ENCODE data around the gene GLRX5.

Gene GLRX5

GRCh38 chr14:95518045-95518751, 16.7 kb upstream of the GLRX5 start:
- DNase-seq: no peak

- DNase-seq: no peak
These were observed 15.2 kb upstream of the GLRX5 start for GRCh38 chr14:95519699-95520098.

- no peak for DNase-seq
These were observed 14.5 kb upstream of the GLRX5 start for GRCh38 chr14:95520346-95520745.

GRCh38 chr14:95521001-95521400, 13.8 kb upstream of the GLRX5 start:
- DNase-seq: no peak

GRCh38 chr14:95522116-95522515, 12.7 kb upstream of the GLRX5 start:
- no peak for DNase-seq

- no peak for DNase-seq
These were observed 12.3 kb upstream of the GLRX5 start for GRCh38 chr14:95522556-95522955.

GRCh38 chr14:95523051-95523814, 11.6 kb upstream of the GLRX5 start:
- no peak for DNase-seq

- no peak for DNase-seq
These were observed 10.9 kb upstream of the GLRX5 start for GRCh38 chr14:95523815-95524448.

- no peak for DNase-seq
These were observed 9.9 kb upstream of the GLRX5 start for GRCh38 chr14:95524706-95525512.

- DNase-seq: no peak
These were observed 8.9 kb upstream of the GLRX5 start for GRCh38 chr14:95525999-95526398.

- DNase-seq: no peak
These were observed 8.1 kb upstream of the GLRX5 start for GRCh38 chr14:95526483-95527386.

- no peak for DNase-seq
These were observed 7.4 kb upstream of the GLRX5 start for GRCh38 chr14:95527387-95528002.

- no peak for DNase-seq
These were observed 5.6 kb upstream of the GLRX5 start for GRCh38 chr14:95529216-95529615.

GRCh38 chr14:95530473-95531276, 4.2 kb upstream of the GLRX5 start:
- DNase-seq: no peak

GRCh38 chr14:95531473-95531872, 3.4 kb upstream of the GLRX5 start:
- DNase-seq: no peak

GRCh38 chr14:95531969-95532368, 2.9 kb upstream of the GLRX5 start:
- DNase-seq: no peak

GRCh38 chr14:95533391-95533821, 1.4 kb upstream of the GLRX5 start:
- DNase-seq: no peak

- DNase-seq: no peak
These were observed 1.0 kb upstream of the GLRX5 start for GRCh38 chr14:95533822-95534221.

GRCh38 chr14:95535226-95536021, 574 bp downstream of the GLRX5 start:
- DNase-seq: no peak
